ENCODE data around the gene PSMA5. TPM values are rescaled to one million over a fixed set of nuclear protein-coding genes. Genes with fewer than 3 reads are reported as not detected.

The PSMA5 gene
- total RNA-seq, 4 donors from 2014 or later = 63.5 to 82.5 (median 78.2) TPM

DNA sequence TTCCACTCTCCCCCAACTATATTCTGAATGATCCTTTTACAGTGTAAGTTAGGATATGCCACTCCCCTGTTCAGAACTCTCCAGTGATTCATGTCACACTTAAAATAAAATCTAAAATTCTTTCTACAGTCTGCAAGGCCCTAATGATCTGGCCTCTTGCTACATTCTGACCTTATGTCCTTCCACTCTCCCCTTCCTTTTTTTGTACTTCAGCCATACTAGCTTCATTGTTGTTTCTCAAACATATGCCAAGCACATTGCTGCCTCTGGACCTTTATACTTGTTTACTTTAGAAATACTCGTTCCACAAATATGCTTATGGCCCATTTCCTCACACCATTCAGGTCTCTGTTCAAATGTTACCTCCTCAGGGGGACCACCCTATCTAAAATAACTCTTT lies 14.8 kb upstream of the PSMA5 start:
- intact Hi-C loops (cut with DNase I; ENCODE audit: low total_unique reads) (no loop called here), in situ Hi-C loops (cut with MboI; ENCODE audit: low sequenced_read_pairs in 4 of 4) (no loop called here)
- Histone ChIP-seq H3K9me3 (no peaks in the 10 kb centered on the region), H3K4me3 (no peak overlapping the region), H3K27me3 (peaks cover 0 to 7% (median 0%) of the 10 kb centered on the region in 3 donors), H3K27ac (no peak overlapping the region), H3K36me3 (no peaks in the 10 kb centered on the region), H3K4me1 (peaks cover 12% of the 10 kb centered on the region in 2 donors)
- DNase-seq (no peak), ATAC-seq (no peak)
- TF ChIP-seq POLR2A (IDR thresholded peaks at IDR 0.05) = no peak
- TF ChIP-seq, protein P1, sequence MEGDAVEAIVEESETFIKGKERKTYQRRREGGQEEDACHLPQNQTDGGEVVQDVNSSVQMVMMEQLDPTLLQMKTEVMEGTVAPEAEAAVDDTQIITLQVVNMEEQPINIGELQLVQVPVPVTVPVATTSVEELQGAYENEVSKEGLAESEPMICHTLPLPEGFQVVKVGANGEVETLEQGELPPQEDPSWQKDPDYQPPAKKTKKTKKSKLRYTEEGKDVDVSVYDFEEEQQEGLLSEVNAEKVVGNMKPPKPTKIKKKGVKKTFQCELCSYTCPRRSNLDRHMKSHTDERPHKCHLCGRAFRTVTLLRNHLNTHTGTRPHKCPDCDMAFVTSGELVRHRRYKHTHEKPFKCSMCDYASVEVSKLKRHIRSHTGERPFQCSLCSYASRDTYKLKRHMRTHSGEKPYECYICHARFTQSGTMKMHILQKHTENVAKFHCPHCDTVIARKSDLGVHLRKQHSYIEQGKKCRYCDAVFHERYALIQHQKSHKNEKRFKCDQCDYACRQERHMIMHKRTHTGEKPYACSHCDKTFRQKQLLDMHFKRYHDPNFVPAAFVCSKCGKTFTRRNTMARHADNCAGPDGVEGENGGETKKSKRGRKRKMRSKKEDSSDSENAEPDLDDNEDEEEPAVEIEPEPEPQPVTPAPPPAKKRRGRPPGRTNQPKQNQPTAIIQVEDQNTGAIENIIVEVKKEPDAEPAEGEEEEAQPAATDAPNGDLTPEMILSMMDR (IDR thresholded peaks at IDR 0.05 in 4 of 5, conservative IDR thresholded peaks at IDR 0.05 in 1 of 5) = no peak

DNA sequence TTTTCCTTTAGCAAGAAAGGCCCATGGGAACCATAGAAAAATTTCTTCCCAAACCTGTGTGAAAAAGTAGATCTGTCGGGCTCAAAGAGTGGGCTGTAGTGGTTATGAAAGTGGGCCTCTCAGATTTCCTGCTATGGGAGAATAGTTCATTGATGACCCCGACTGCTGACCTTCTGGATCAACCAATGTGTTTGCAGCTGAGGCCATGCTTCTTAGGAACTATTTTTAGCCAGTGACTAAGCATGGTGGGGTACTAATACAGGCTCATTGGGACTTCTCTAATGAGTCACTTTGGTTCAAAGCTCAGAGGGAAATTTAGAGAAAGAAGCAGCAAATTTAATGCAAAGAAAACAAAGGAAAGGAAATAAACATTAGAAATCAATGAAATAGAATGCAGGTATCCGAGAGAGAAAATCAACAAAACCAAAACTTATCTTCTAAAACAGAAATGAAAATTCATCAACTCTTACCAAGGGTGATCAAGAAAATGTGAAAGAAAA lies 12.6 kb upstream of the PSMA5 start:
- TF ChIP-seq, protein P1 (IDR thresholded peaks at IDR 0.05 in 4 of 5, conservative IDR thresholded peaks at IDR 0.05 in 1 of 5) = no peak
- TF ChIP-seq POLR2A (IDR thresholded peaks at IDR 0.05) = no peak
- Histone ChIP-seq H3K27me3 (peaks cover 0 to 5% (median 0%) of the 10 kb centered on the region in 3 donors), H3K4me3 (no peak overlapping the region), H3K27ac (peak overlapping the region; percentile 9 to 65 (median 53)), H3K4me1 (peaks cover 12% of the 10 kb centered on the region in 2 donors), H3K9me3 (no peaks in the 10 kb centered on the region), H3K36me3 (no peaks in the 10 kb centered on the region)
- ATAC-seq = peak; percentile 89 to 99
- in situ Hi-C loops (cut with MboI; ENCODE audit: low sequenced_read_pairs in 4 of 4) (no loop called here), intact Hi-C loops (cut with DNase I; ENCODE audit: low total_unique reads) (no loop called here)
- DNase-seq = peak in 1 of 2 donors; percentile 33

DNA sequence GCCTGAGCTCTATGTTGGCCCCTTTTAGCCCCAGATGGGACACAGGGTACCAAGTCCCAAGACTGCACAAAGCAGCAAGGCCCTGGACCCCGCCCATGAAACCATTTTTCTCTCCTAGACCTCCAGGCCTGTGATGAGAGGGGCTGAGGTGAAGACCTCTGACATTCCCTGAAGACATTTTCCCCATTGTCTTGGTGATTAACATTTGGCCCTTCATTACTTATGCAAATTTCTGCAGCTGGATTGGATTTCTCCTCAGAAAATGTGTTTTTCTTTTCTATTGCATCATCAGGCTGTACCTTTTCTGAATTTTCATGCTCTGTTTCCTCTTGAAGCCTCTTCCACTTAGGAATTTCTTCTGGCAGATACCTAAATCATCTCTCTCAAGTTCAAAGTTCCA lies 8.2 kb upstream of the PSMA5 start:
- intact Hi-C loops (cut with DNase I; ENCODE audit: low total_unique reads) = no loop called here
- in situ Hi-C loops (cut with MboI; ENCODE audit: low sequenced_read_pairs in 4 of 4) = no loop called here

DNA sequence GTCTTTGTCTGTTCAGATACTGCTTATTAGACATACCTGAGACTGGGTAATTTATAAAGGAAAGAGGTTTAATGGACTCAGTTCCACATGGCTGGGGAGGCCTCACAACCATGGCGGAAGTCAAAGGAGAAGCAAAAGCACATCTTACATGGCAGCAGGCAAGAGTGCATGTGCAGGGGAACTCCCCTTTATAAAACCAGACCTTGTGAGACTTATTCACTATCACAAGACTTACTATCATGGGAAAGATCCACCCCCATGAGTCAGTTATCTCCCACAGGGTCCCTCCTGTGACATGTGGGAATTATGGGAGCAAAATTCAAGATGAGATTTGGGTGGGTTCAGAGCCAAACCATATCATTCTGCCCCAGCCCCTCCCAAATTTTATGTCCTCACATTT lies 7.1 kb upstream of the PSMA5 start:
- DNase-seq = no peak
- Histone ChIP-seq H3K36me3 (no peaks in the 10 kb centered on the region), H3K27ac (no peak overlapping the region), H3K9me3 (no peaks in the 10 kb centered on the region), H3K4me1 (peaks cover 0 to under 1% of the 10 kb centered on the region in 2 donors), H3K27me3 (no peaks in the 10 kb centered on the region), H3K4me3 (no peak overlapping the region)
- in situ Hi-C loops (cut with MboI; ENCODE audit: low sequenced_read_pairs in 4 of 4) = no loop called here
- ATAC-seq = no peak
- TF ChIP-seq POLR2A (IDR thresholded peaks at IDR 0.05) = no peak
- TF ChIP-seq, protein P1 (IDR thresholded peaks at IDR 0.05 in 4 of 5, conservative IDR thresholded peaks at IDR 0.05 in 1 of 5) = no peak
- intact Hi-C loops (cut with DNase I; ENCODE audit: low total_unique reads) = no loop called here

More for the DNA sequence above, 8.2 kb upstream of the PSMA5 start:
- H3K9me3 ChIP-seq = no peaks in the 10 kb centered on the region
- no peak overlapping the region for H3K27ac ChIP-seq
- DNase-seq (no peak), ATAC-seq (no peak)
- H3K36me3 ChIP-seq = no peaks in the 10 kb centered on the region
- no peaks in the 10 kb centered on the region for H3K27me3 ChIP-seq
- H3K4me3 ChIP-seq = no peak overlapping the region
- H3K4me1 ChIP-seq = peaks cover 9 to 12% of the 10 kb centered on the region in 2 donors
- no peak for TF ChIP-seq POLR2A (IDR thresholded peaks at IDR 0.05)
- TF ChIP-seq, protein P1 (IDR thresholded peaks at IDR 0.05 in 4 of 5, conservative IDR thresholded peaks at IDR 0.05 in 1 of 5) = no peak

DNA sequence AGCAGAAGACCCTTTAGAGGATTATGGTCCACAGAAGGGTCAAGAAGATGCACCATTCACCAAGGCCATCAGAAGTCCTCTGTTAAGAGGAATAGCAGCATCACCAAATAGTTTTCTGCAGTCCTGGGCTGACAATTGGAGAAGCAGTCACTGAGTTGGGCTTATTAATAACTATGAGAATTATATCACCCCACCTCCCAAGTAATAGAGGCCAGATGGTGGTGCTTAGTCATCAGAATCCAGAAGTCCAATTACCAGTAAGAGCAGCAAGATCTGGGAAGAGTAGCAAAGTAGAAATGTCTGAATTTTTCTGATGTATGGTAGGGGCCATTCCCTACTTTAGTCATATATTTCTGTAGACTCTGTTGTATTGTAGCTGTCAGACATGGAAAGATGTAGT lies 6.1 kb upstream of the PSMA5 start:
- Histone ChIP-seq H3K9me3 (no peaks in the 10 kb centered on the region), H3K4me3 (no peak overlapping the region), H3K27ac (no peak overlapping the region), H3K36me3 (no peaks in the 10 kb centered on the region), H3K4me1 (peaks cover 5 to 8% of the 10 kb centered on the region in 2 donors), H3K27me3 (no peaks in the 10 kb centered on the region)
- in situ Hi-C loops (cut with MboI; ENCODE audit: low sequenced_read_pairs in 4 of 4) = no loop called here
- intact Hi-C loops (cut with DNase I; ENCODE audit: low total_unique reads) = no loop called here
- no peak for TF ChIP-seq POLR2A (IDR thresholded peaks at IDR 0.05)
- TF ChIP-seq, protein P1 (IDR thresholded peaks at IDR 0.05 in 4 of 5, conservative IDR thresholded peaks at IDR 0.05 in 1 of 5) = no peak
- DNase-seq = no peak
- no peak for ATAC-seq

Data from gastrocnemius medialis (tissue), 4 donors.